Measurements from ENCODE around the gene ERBB4.

The ERBB4 gene

DNA sequence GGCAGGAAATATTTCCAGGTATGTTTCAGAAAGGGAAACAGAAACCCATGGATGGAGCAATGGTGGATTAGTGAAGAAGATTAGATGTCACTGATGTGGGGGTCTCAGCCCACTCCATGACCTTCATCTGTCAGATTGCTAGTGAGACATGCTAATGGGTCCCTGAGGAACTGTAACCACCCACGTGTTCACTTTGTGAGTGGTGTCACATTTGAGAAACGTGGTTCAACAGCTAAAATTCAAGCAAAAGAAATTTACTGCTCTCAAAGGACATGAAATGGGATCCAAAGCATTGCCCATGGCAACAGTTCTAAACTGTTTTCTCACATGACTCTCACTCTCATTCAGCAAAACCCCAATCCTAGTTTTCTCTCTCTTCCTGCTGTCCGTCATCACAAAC lies 776.1 kb downstream of the ERBB4 start:
- TF ChIP-seq, protein P1, sequence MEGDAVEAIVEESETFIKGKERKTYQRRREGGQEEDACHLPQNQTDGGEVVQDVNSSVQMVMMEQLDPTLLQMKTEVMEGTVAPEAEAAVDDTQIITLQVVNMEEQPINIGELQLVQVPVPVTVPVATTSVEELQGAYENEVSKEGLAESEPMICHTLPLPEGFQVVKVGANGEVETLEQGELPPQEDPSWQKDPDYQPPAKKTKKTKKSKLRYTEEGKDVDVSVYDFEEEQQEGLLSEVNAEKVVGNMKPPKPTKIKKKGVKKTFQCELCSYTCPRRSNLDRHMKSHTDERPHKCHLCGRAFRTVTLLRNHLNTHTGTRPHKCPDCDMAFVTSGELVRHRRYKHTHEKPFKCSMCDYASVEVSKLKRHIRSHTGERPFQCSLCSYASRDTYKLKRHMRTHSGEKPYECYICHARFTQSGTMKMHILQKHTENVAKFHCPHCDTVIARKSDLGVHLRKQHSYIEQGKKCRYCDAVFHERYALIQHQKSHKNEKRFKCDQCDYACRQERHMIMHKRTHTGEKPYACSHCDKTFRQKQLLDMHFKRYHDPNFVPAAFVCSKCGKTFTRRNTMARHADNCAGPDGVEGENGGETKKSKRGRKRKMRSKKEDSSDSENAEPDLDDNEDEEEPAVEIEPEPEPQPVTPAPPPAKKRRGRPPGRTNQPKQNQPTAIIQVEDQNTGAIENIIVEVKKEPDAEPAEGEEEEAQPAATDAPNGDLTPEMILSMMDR (IDR thresholded peaks at IDR 0.05; ENCODE audit: low read depth, low read length), result no peak
- no peak for DNase-seq (ENCODE audit: extremely low read depth, low read depth)

DNA sequence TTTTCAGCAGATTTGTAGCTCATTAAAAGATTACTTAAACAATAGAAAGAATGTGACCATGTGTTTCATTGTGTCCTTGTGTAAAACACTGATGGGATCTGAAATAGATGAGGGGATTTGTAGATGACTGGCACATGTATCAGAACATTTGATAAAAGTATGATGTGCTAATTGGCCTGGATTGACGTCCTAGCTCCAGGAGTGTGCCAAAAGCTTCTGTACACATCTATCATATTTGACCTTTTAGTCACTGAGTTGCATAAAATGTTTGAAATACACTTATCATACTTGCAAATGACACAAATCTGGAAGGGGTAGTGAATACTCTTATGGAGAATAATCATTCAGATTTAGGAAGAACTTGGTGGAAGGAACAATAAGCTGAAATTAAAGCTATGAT lies 778.5 kb downstream of the ERBB4 start:
- DNase-seq (ENCODE audit: extremely low read depth, low read depth), result no peak
- TF ChIP-seq, protein P1 (IDR thresholded peaks at IDR 0.05; ENCODE audit: low read depth, low read length), result no peak

DNA sequence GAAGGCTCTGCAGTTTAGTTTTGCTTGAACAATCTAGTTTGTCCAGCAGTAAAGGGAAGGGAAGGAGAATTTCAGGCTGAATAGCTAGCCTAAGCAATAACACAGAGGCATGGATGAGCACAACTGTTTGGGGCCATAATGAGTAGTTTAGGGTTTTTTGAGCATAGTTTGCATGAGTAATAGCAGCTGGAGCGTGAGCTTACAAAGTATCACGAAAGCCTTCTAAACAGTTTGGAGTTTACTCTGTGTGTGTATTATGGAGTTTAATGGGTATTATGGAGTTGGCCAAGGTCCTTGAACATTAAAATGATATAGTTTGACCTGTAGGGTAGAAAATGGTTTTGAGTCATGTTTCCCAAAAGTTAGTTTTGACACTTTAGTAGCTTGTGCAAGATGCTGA lies 782.3 kb downstream of the ERBB4 start:
- TF ChIP-seq, protein P1 (IDR thresholded peaks at IDR 0.05; ENCODE audit: low read depth, low read length), result no peak
- no peak for DNase-seq (ENCODE audit: extremely low read depth, low read depth)

DNA sequence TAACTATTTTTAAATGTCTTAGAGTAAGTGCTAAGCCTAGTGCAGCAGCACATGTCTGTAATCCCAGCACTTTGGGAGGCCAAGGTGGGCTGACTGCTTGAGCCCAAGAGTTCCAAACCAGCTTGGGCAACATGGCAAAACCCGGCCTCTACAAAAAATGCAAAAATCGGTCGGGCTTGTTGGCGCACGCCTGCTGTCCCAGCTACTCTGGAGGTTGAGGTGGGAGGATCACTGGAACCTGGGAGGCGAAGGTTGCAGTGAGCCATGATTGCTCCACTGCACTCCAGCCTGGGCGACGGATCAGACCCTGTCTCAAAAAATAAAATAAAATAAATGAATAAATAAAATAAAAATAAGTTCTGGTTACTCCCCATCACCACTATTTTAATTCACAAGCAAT lies 783.4 kb downstream of the ERBB4 start:
- TF ChIP-seq, protein P1 (IDR thresholded peaks at IDR 0.05; ENCODE audit: low read depth, low read length), result no peak
- no peak for DNase-seq (ENCODE audit: extremely low read depth, low read depth)

DNA sequence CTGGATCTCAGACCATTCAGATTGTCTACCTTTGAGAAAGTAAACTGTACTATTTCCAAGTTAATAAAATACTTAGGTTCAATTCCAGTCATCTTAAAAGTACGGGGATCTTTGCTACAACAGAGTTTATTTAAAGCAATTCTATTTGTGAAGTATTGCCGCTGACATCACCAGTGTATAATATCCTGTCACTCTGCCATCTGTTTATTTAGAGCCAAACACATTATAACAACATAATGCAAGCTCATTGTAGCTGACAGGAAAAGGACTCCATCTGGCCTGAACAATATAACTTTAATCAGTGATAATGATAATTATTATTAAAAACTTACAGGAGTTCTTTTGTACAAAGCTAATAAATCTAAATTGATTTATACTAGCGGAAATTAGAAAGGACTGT lies 786.8 kb downstream of the ERBB4 start:
- TF ChIP-seq, protein P1 (IDR thresholded peaks at IDR 0.05; ENCODE audit: low read depth, low read length), result no peak
- no peak for DNase-seq (ENCODE audit: extremely low read depth, low read depth)

DNA sequence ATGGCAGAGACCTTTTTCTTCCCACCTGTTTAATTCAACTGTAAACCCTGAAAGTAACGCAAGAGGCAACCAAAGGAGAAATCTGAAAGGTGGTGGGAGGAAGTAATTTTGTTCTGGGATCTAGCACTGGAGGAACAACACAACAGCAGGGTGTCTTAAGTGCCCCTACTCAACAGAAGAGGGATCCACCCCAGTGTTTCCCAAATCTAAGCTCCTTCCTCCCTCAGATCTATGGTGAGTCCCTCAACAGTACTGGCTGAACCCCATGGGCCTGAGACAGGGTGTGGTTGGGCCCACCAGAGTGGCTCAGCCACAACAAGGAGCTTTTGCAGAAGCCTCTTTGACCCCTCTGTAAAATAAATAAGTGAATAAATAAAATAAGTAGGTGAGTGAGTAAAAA lies 790.3 kb downstream of the ERBB4 start:
- TF ChIP-seq, protein P1 (IDR thresholded peaks at IDR 0.05; ENCODE audit: low read depth, low read length), result no peak
- no peak for DNase-seq (ENCODE audit: extremely low read depth, low read depth)

DNA sequence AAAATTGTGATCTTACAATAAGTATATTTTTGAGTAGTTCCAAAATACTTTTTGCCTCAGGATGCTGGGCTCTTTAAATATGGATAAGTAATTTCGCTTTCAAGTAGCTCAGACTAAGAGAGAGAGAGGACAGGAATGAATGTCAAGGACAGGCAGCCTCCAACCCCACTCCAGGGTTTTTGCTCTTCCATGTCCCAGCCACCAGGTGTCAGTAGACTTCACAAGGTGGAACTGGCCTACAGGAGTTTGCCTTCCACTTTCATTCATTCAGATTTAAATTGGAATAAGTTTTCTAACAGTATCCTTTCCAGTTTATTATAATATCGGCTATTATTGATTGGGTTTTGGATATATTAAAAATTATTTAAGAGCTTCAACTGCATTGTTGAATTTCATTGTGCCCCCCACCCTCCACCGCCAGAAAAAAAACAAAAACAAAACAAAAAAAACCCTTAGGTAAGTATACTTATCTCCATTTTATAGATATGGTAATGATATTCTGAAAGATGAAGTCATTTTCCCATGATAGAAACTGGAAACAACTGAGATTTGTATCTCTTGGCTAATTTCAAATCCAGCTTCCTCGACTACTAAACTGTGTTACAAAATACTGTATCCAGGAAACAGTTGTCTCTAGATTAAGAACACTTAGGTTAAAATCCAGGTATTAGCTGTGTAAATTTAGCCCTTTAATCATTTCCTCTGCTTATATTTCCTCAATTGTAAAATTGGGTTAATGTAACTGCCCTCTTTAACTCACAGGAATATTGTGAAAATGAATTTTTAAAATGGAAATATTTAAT lies 793.1 kb downstream of the ERBB4 start:
- peak; percentile 22 for DNase-seq (ENCODE audit: extremely low read depth, low read depth)
- TF ChIP-seq, protein P1 (IDR thresholded peaks at IDR 0.05; ENCODE audit: low read depth, low read length), result peak; percentile 97

Data from AG09319 (cell line).